ENCODE measurements around the gene TCN1. TPM values are rescaled to one million over a fixed set of nuclear protein-coding genes. Genes with fewer than 3 reads are reported as not detected.
"Not testable (repeated sequence)": the region's sequence is repeated elsewhere in the genome, so short reads cannot be mapped to it uniquely, and the experiment has no call there.

TCN1 gene
- total RNA-seq, 1 donor from 2014 or later, result 3.5 TPM

- H3K27ac Mint-ChIP-seq, result no peak overlapping the region
Observed at GRCh38 chr11:59898046-59898445, 31.8 kb upstream of the TCN1 start.

GRCh38 chr11:59894616-59895015 is 28.3 kb upstream of the TCN1 start:
- TF ChIP-seq CTCF (IDR thresholded peaks at IDR 0.05; ENCODE audit: unreplicated experiment), result no peak

More at GRCh38 chr11:59898046-59898445, 31.8 kb upstream of the TCN1 start:
- Mint-ChIP-seq H3K36me3 (ENCODE audit: insufficient read depth) (peaks cover 1% of the 10 kb centered on the region), H3K4me3 (ENCODE audit: low read depth) (no peak overlapping the region), H3K4me1 (ENCODE audit: low read depth) (peaks cover 6% of the 10 kb centered on the region), H3K9me3 (ENCODE audit: low read depth) (peaks cover 7% of the 10 kb centered on the region), H3K27me3 (no peaks in the 10 kb centered on the region)
- no peak for DNase-seq (ENCODE audit: low spot score, unreplicated experiment)
- no peak for TF ChIP-seq CTCF (IDR thresholded peaks at IDR 0.05; ENCODE audit: unreplicated experiment)

GRCh38 chr11:59891781-59892181 is 25.5 kb upstream of the TCN1 start:
- Mint-ChIP-seq H3K27me3 (no peaks in the 10 kb centered on the region), H3K4me1 (ENCODE audit: low read depth) (peaks cover 10% of the 10 kb centered on the region), H3K9me3 (ENCODE audit: low read depth) (peaks cover 40% of the 10 kb centered on the region), H3K27ac (no peak overlapping the region), H3K4me3 (ENCODE audit: low read depth) (no peak overlapping the region), H3K36me3 (ENCODE audit: insufficient read depth) (peaks cover 23% of the 10 kb centered on the region)
- DNase-seq (ENCODE audit: low spot score, unreplicated experiment), result no peak
- TF ChIP-seq CTCF (IDR thresholded peaks at IDR 0.05; ENCODE audit: unreplicated experiment), result no peak

More at GRCh38 chr11:59894616-59895015, 28.3 kb upstream of the TCN1 start:
- Mint-ChIP-seq H3K9me3 (ENCODE audit: low read depth) (peaks cover 21% of the 10 kb centered on the region), H3K27me3 (no peaks in the 10 kb centered on the region), H3K36me3 (ENCODE audit: insufficient read depth) (peaks cover 5% of the 10 kb centered on the region), H3K4me1 (ENCODE audit: low read depth) (peaks cover 10% of the 10 kb centered on the region), H3K27ac (no peak overlapping the region), H3K4me3 (ENCODE audit: low read depth) (no peak overlapping the region)
- no peak for DNase-seq (ENCODE audit: low spot score, unreplicated experiment)

GRCh38 chr11:59887156-59887555 is 20.9 kb upstream of the TCN1 start:
- Mint-ChIP-seq H3K36me3 (ENCODE audit: insufficient read depth) (peaks cover 25% of the 10 kb centered on the region), H3K4me1 (ENCODE audit: low read depth) (peaks cover 15% of the 10 kb centered on the region), H3K9me3 (ENCODE audit: low read depth) (peaks cover 52% of the 10 kb centered on the region)
- not testable (repeated sequence) for H3K4me3 Mint-ChIP-seq (ENCODE audit: low read depth); H3K27ac Mint-ChIP-seq; H3K27me3 Mint-ChIP-seq; DNase-seq (ENCODE audit: low spot score, unreplicated experiment)

- Mint-ChIP-seq H3K36me3 (ENCODE audit: insufficient read depth) (peaks cover 12% of the 10 kb centered on the region), H3K9me3 (ENCODE audit: low read depth) (peaks cover 28% of the 10 kb centered on the region), H3K4me1 (ENCODE audit: low read depth) (peaks cover 18% of the 10 kb centered on the region), H3K27me3 (no peaks in the 10 kb centered on the region), H3K4me3 (ENCODE audit: low read depth) (no peak overlapping the region), H3K27ac (no peak overlapping the region)
- no peak for DNase-seq (ENCODE audit: low spot score, unreplicated experiment)
- TF ChIP-seq CTCF (IDR thresholded peaks at IDR 0.05; ENCODE audit: unreplicated experiment), result no peak
Observed at GRCh38 chr11:59883597-59883996, 17.3 kb upstream of the TCN1 start.

GRCh38 chr11:59879567-59879966 is 13.3 kb upstream of the TCN1 start:
- no peak overlapping the region for H3K4me3 Mint-ChIP-seq (ENCODE audit: low read depth)
- no peaks in the 10 kb centered on the region for H3K27me3 Mint-ChIP-seq
- peaks cover 46% of the 10 kb centered on the region for H3K4me1 Mint-ChIP-seq (ENCODE audit: low read depth)
- H3K9me3 Mint-ChIP-seq (ENCODE audit: low read depth), result no peaks in the 10 kb centered on the region
- no peak for DNase-seq (ENCODE audit: low spot score, unreplicated experiment)
- TF ChIP-seq CTCF (IDR thresholded peaks at IDR 0.05; ENCODE audit: unreplicated experiment), result no peak
- no peaks in the 10 kb centered on the region for H3K36me3 Mint-ChIP-seq (ENCODE audit: insufficient read depth)
- H3K27ac Mint-ChIP-seq, result no peak overlapping the region

All from progenitor cell of endocrine pancreas (in vitro differentiated cells).